OCI-LY7 (cell line): ENCODE results near the gene PPP1R14C. TPM values are rescaled to one million over a fixed set of nuclear protein-coding genes. Genes with fewer than 3 reads are reported as not detected.

Experiments used
- BruUV-seq: library from RNA; stranded (reverse); fragments of 400-500 nt; replicated peaks from 2 replicates; lab custom pipeline; 2021; lab: Mats Ljungman, UMichigan
- CTCF ChIA-PET: fragments of 300-600 bp; sonication (Branson Sonifier 250); formaldehyde crosslinking; loops from one replicate; lab custom pipeline; 2022; ENCODE audit warnings: antibody characterized with exemption; ENCODE audit not compliant: unreplicated experiment; lab: Charles Lee
- POLR2A ChIA-PET: fragments of 300-600 bp; sonication (Branson Sonifier 250); formaldehyde crosslinking; loops from one replicate; lab custom pipeline; 2022; ENCODE audit warnings: antibody characterized with exemption; lab: Charles Lee
- DNase-seq: peaks from one replicate; pipeline ENCODE4 v3.0.0-alpha.2; 2015; ENCODE audit warnings: low spot score
- H2AFZ ChIP-seq: fragments of 200-600 bp; sonication (generic), shearing (Covaris generic); 2 replicates; pipeline ENCODE4 v1.6.1; 2014; ENCODE audit warnings: mild to moderate bottlenecking, antibody characterized with exemption, low read length, moderate library complexity
- H3K27ac ChIP-seq: fragments of 200-600 bp; sonication (generic); 2 replicates; pipeline ENCODE4 v1.5.1; 2014; ENCODE audit warnings: mixed run types, low read depth, mild to moderate bottlenecking, moderate library complexity, low read length, inconsistent platforms; ENCODE audit not compliant: poor library complexity, severe bottlenecking
- H3K36me3 ChIP-seq: fragments of 200-600 bp; sonication (generic); 2 replicates; pipeline ENCODE4 v1.6.1; 2014; ENCODE audit warnings: mild to moderate bottlenecking, antibody characterized with exemption, low read length, moderate library complexity, mixed read lengths; ENCODE audit not compliant: insufficient read depth
- H3K4me1 ChIP-seq: fragments of 200-600 bp; sonication (generic); 2 replicates; pipeline ENCODE4 v1.5.1; 2014; ENCODE audit warnings: mild to moderate bottlenecking, low read length; ENCODE audit not compliant: insufficient read depth, poor library complexity, severe bottlenecking
- H3K4me2 ChIP-seq: fragments of 200-600 bp; sonication (generic); 2 replicates; pipeline ENCODE4 v1.6.1; 2014; ENCODE audit warnings: mild to moderate bottlenecking, low read length
- H3K4me3 ChIP-seq: fragments of 200-600 bp; sonication (generic); 2 replicates; pipeline ENCODE4 v1.5.1; 2014; ENCODE audit warnings: mild to moderate bottlenecking, low read depth, low read length; ENCODE audit not compliant: poor library complexity, severe bottlenecking
- H3K79me2 ChIP-seq: fragments of 200-600 bp; sonication (generic); 2 replicates; pipeline ENCODE4 v1.6.1; 2016; ENCODE audit warnings: low read depth, mild to moderate bottlenecking, low read length, moderate library complexity, mixed read lengths; ENCODE audit not compliant: insufficient read depth
- H3K9me2 ChIP-seq: fragments of 200-600 bp; sonication (generic); 2 replicates; pipeline ENCODE4 v1.6.1; 2016; ENCODE audit warnings: mild to moderate bottlenecking, low read length, mixed read lengths; ENCODE audit not compliant: insufficient read depth
- H3K9me3 ChIP-seq: fragments of 200-600 bp; sonication (generic); 2 replicates; pipeline ENCODE4 v1.6.1; 2014; ENCODE audit warnings: mild to moderate bottlenecking, mixed run types, low read length, mixed read lengths
- H4K20me1 ChIP-seq: fragments of 200-600 bp; sonication (generic); 2 replicates; pipeline ENCODE4 v1.6.1; 2014; ENCODE audit warnings: mild to moderate bottlenecking, antibody characterized with exemption, low read length, moderate library complexity, mixed read lengths; ENCODE audit not compliant: insufficient read depth
- CTCF ChIP-seq: fragments of 200-600 bp; sonication (generic); conservative IDR thresholded peaks from 2 replicates; pipeline ENCODE4 v1.5.1; 2014; ENCODE audit warnings: mild to moderate bottlenecking, antibody characterized with exemption, low read length, moderate library complexity, mixed read lengths
- EZH2phosphoT487 ChIP-seq: fragments of 200-600 bp; sonication (generic); IDR thresholded peaks from 2 replicates; pipeline ENCODE4 v1.6.1; 2018; ENCODE audit warnings: low read depth, borderline replicate concordance, mild to moderate bottlenecking, mixed run types, antibody characterized with exemption, low read length, moderate library complexity, mixed read lengths
- intact Hi-C: fragments of 100-400 bp; cut with micrococcal nuclease; formaldehyde crosslinking; loops from one replicate; pipeline ENCODE4 v1.10.0; 2022; ENCODE audit not compliant: unreplicated experiment
- total RNA-seq, 2 experiments: library from RNA; depleted of rRNA in 1 of 2; stranded (reverse); fragments of >200 nt in 1 of 2; shearing (Covaris generic) in 1 of 2; gene quantifications; 2 replicates each; pipeline ENCODE4 v1.2.3, GENCODE V29; 2014 to 2022

Gene PPP1R14C
- total RNA-seq, 2 experiments from 2014 or later, result 1.8 TPM; not detected in 1

GRCh38 chr6:150139533-150139932, 3.3 kb upstream of the PPP1R14C start:
- no peaks in the 10 kb centered on the region for H4K20me1 ChIP-seq
- TF ChIP-seq EZH2phosphoT487, result no peak
- TF ChIP-seq CTCF, result no peak
- no peaks in the 10 kb centered on the region for H3K79me2 ChIP-seq
- no peak for DNase-seq
- CTCF ChIA-PET, result no interaction called here
- 0 out of 2 replicates have a peak, but pooled peaks cover 13% of the 10 kb centered on the region for H3K9me3 ChIP-seq
- POLR2A ChIA-PET, result interaction anchor here (0.6 kb wide), 1 partner anchor 13 kb away, joined by 3 read pairs; no protein-coding TSS in a partner anchor
- H3K4me1 ChIP-seq, result peaks cover 6% of the 10 kb centered on the region
- H2AFZ ChIP-seq, result no peak overlapping the region
- H3K9me2 ChIP-seq, result no peaks in the 10 kb centered on the region
- BruUV-seq, result no TSS peak
- H3K36me3 ChIP-seq, result no peaks in the 10 kb centered on the region
- no peak overlapping the region for H3K4me3 ChIP-seq
- intact Hi-C loops, result no loop called here
- H3K4me2 ChIP-seq, result no peak overlapping the region
- no peak overlapping the region for H3K27ac ChIP-seq

DNA sequence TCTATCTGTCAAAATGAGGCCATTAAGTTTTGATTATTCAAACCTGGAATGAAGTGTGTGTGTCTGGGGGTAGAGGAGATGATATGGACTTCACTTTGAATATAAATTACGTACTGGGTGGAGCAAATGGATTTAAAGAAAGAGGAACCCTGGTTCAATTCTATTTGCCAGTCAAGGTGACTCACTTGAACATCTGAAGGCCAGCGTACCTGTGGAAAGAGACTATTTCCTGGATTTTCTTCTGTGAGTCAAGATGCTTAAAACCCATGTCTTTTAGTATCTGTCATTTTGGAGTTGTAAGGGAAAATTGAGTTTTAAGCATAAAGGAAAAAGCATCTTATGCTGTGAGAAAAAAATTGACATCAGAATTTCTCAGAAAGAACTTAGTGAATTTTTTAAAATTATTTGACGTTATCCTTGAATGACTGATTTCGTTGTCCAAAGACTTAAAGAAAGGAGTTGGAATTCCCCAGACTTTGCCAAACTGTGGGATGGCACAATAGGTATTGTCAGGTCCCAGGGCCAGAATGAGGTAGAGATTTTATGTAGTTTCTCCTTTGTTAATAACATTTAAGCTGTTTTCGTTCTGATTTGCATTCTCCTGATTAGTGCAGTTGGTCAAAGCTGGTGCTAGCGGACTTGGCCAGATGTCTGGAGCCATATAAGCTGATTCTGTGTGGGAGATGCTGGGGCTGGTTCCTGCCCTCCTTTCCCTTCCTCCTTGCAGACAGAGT, 2.4 kb upstream of the PPP1R14C start:
- intact Hi-C loops, result loop anchor here (5.0 kb wide), 1 partner anchor 47 kb away; no protein-coding TSS in a partner anchor
- no TSS peak for BruUV-seq
- POLR2A ChIA-PET, result no interaction called here

More for the DNA sequence above, 2.4 kb upstream of the PPP1R14C start:
- Histone ChIP-seq H3K4me2 (no peak overlapping the region), H3K4me3 (no peak overlapping the region), H3K9me3 (0 out of 2 replicates have a peak, but pooled peaks cover 13% of the 10 kb centered on the region), H3K36me3 (no peaks in the 10 kb centered on the region), H4K20me1 (no peaks in the 10 kb centered on the region), H3K27ac (no peak overlapping the region), H3K79me2 (no peaks in the 10 kb centered on the region), H3K4me1 (peaks cover 6% of the 10 kb centered on the region), H3K9me2 (no peaks in the 10 kb centered on the region), H2AFZ (no peak overlapping the region)
- no peak for DNase-seq
- CTCF ChIA-PET, result no interaction called here
- no peak for TF ChIP-seq CTCF
- TF ChIP-seq EZH2phosphoT487, result no peak
